ELR (cell line): ENCODE data around the gene SCYGR7.

Experiments
- DNase-seq: peaks from one replicate; pipeline ENCODE4 v3.0.0-alpha.2; 2015; ENCODE audit warnings: low read depth

SCYGR7 gene

GRCh38 chr2:227759411-227760118, 31.4 kb downstream of the SCYGR7 start:
- no peak for DNase-seq

- DNase-seq: no peak
Observed at GRCh38 chr2:227761740-227762476, 33.8 kb downstream of the SCYGR7 start.

- DNase-seq: no peak
Observed at GRCh38 chr2:227765788-227766372, 37.7 kb downstream of the SCYGR7 start.

GRCh38 chr2:227766373-227766883, 38.3 kb downstream of the SCYGR7 start:
- DNase-seq: peak; percentile 80

- no peak for DNase-seq
Observed at GRCh38 chr2:227767830-227768229, 39.7 kb downstream of the SCYGR7 start.

- no peak for DNase-seq
Observed at GRCh38 chr2:227772197-227772661, 44.1 kb downstream of the SCYGR7 start.

DNA sequence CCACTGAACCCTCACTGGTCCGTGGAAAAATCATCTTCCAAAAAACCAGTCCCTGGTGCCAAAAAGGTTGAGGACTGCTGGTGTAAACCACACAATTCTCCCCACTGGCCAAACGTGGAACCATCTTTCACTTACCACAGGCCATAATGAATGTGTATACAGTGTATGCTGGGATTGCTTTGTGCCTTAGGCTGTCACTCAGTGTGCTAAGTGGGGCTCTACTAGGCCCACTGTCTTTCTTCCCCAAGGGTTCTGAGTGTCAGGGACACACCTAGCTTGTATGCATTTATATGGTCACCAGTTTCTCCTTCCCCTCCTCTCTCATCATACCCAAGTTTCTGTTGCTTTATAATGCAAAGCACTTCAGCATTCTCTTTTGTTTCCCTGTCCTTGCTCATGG, 44.8 kb downstream of the SCYGR7 start:
- DNase-seq: no peak

- peak; percentile 17 for DNase-seq
Observed at GRCh38 chr2:227774011-227774624, 46.0 kb downstream of the SCYGR7 start.

DNA sequence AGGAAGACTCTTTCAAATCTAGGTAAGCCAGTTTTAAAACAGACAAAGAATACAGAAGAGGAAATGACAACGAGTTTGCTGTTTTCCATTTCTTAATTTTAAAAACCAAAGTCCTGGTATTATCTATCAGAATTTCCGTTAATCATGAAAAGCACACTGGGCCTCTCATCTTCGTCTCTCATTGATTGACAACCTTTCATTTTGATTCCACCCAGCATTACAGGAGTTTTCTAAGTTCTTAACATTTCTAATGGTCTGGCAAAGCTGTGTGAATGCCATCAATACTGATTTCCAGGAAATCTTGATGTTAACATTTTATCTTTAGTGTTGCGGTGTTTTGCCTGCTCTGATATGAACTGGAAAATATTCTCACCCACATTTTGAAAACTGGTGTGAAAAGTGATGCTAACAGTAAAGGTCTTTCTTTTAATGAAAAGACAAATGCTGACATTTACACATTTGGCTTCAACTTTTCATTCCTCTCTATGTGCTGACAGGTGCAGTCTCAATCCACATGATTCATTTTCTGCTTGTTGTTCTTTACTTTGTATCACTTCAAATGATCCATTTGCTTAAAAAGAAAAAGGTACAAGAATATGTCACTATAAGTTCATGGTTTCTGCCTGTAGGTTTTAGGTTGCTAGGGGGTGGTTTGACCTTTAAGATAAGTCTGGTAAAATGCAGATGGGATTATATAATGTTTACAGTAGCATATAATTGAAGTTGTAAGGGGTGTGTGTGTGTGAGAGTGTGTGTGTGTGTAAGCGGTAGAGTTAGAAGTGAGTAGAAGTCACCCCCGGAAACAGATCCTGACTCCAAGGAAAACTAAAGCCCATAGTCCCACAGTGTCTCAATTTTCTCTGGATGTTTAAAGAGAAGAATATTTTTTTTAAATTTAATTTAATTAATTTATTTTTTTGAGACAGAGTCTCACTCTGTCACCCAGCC, 47.0 kb downstream of the SCYGR7 start:
- no peak for DNase-seq
